Astrocyte of the spinal cord (primary cell): ENCODE data around the gene TTC7B.

Experiments
- DNase-seq: peaks from one replicate; pipeline ENCODE4 v3.0.0; 2011; ENCODE audit warnings: low read depth, low spot score
- H3K4me3 ChIP-seq: 2 replicates; pipeline ENCODE4 v1.5.1; 2011; ENCODE audit warnings: low read depth, mild to moderate bottlenecking, low read length, moderate library complexity
- in situ Hi-C: cut with HindIII; loops from 2 replicates; pipeline ENCODE4 v1.10.0; 2017; ENCODE audit warnings: low sequenced_read_pairs
- TF ChIP-seq, protein P1 (sequence below): IDR thresholded peaks from 2 replicates; pipeline ENCODE4 v1.5.1; 2012; ENCODE audit warnings: low read depth, mild to moderate bottlenecking, low read length, inconsistent platforms

Gene TTC7B

DNA sequence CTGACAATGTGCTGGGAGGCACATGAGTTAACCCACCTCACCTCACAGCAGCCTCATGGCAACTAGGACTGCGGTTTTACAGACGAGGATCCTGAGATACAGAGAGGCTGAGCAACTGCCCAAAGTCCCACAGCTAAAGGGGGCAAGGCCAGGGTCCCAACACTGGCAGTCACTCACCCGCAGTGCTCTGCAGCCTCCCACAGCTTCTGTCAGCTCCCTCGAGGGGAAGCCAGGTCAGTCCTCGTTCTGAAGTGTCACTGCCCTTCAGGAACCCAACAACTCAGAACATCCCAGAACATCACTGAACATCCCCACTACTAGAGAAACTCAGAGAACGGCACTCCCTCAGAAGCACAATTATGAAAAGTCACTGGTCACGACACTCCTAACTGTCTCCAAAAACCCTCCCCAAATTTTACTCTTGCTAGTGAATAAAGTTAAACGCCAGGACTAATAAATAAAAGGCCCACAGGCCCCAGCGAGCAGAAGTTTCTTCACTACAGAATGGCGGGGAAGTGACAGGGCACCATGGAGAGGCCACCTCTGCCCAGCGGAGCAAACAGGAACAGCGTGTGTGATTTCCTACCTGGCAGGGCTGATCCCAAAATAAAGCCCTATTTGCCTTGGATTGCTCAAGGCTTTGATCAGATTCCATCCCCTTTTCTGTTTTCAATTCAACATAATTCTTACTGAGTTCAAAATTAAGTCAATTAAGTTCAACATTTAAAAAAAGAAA is 75.1 kb downstream of the TTC7B start:
- TF ChIP-seq, protein P1, sequence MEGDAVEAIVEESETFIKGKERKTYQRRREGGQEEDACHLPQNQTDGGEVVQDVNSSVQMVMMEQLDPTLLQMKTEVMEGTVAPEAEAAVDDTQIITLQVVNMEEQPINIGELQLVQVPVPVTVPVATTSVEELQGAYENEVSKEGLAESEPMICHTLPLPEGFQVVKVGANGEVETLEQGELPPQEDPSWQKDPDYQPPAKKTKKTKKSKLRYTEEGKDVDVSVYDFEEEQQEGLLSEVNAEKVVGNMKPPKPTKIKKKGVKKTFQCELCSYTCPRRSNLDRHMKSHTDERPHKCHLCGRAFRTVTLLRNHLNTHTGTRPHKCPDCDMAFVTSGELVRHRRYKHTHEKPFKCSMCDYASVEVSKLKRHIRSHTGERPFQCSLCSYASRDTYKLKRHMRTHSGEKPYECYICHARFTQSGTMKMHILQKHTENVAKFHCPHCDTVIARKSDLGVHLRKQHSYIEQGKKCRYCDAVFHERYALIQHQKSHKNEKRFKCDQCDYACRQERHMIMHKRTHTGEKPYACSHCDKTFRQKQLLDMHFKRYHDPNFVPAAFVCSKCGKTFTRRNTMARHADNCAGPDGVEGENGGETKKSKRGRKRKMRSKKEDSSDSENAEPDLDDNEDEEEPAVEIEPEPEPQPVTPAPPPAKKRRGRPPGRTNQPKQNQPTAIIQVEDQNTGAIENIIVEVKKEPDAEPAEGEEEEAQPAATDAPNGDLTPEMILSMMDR, result no peak
- DNase-seq, result no peak
- no peak overlapping the region for H3K4me3 ChIP-seq
- in situ Hi-C loops, result no loop called here

DNA sequence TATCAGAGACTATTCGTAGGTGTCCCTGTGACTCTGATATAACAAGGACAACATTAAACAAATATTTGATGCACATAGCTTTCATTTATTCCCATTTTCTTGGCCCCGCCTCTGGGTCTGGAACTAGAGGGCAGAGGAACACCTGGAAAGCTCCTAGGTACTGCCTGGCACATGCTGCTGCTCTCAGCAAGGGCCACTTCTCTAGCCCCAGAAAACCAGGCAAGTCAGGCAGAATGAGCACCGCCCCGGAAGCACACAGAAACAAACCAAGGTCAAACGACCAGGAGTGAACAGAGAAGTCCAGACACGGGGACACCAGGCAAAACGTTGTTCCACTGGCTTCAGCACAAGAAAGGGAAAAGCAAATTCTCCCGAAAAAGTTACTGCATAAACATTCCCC is 76.1 kb downstream of the TTC7B start:
- in situ Hi-C loops, result no loop called here
- H3K4me3 ChIP-seq, result no peak overlapping the region
- TF ChIP-seq, protein P1, result no peak
- no peak for DNase-seq

DNA sequence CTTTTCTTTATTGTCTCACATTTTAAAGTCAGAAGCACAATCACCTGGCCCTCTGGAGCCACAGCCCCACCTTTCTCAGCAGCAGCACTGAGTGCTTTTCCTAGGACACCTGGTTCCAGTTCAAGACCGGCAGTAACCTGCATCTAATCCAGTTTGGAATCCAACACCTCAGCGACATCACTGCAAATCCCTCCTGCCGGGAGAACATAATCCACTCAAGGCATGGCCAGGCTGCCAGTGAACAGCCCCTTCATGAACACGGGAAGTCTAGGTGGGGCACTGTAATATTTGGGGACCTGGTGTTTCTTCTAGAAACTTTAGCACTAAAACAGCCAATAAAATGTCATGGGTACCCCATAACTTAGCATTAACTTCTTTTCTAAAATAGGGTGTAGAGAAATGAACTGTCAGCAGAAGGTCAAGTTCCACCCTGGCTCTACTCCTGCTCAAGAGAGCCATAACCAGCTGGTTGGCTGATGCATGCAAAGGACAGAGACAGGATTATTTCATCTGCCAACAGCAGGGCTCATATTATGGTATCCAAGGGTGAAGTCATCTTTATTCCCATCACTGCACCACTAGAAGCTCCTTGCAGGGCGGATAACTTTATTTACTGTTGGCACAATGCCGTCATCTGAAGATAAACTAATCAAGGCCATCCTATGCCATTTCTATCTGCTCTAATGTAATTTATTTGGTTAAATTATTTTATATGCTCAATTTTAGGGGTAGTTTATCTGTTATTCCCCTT is 76.7 kb downstream of the TTC7B start:
- no peak overlapping the region for H3K4me3 ChIP-seq
- no peak for DNase-seq
- TF ChIP-seq, protein P1, result no peak
- in situ Hi-C loops, result no loop called here

DNA sequence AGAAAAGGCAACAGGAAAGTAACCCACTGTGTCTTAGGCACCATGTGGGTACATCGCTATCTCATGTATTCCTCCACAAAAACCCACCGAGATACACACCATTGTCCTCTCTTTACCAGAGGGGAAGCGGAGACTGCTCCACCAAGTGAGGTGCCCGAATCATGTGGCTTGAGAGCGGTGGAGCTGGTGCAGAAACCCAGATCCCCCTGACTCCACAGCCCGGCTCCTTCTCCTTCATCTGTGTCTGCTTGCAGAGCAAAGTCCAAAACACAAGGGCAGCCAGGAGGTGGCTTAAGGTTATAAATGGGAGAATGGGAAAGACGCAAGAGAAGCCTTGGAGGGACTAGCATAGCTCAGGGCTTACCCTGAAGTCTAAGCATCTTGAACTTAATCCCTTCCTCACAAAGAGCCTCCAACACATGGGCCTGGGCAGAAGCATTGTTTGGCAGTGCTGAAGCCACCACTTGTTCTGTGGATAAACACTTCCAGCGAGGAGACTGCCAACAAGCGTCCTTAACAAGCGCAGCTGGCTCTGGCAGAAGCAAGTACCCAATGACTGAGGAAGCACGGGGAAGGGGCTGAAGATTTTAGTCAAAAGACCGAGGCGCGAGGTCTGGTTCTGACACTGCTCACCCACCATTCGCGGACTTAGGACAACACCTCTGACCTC is 83.0 kb downstream of the TTC7B start:
- TF ChIP-seq, protein P1, result no peak
- H3K4me3 ChIP-seq, result no peak overlapping the region
- no peak for DNase-seq
- in situ Hi-C loops, result no loop called here

DNA sequence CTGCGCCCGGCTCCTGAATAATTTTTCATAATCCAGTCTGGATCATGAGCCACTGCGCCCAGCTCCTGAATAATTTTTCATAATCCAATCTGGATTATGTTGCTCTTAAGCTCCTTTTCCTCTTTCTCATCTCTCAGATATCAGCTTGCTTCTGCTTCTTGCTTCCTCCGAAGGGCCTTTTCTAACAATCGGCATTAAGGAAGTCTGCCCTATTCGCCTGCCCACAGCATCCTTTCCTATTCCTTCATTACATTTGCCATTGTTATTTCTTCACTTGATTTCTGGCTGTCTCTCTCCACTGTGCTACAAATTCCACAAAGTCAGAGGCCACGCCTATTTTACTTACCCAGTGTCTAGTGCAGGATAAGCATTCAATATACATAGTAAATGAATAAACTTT is 83.5 kb downstream of the TTC7B start:
- no peak overlapping the region for H3K4me3 ChIP-seq
- in situ Hi-C loops, result no loop called here
- no peak for DNase-seq
- TF ChIP-seq, protein P1, result no peak

DNA sequence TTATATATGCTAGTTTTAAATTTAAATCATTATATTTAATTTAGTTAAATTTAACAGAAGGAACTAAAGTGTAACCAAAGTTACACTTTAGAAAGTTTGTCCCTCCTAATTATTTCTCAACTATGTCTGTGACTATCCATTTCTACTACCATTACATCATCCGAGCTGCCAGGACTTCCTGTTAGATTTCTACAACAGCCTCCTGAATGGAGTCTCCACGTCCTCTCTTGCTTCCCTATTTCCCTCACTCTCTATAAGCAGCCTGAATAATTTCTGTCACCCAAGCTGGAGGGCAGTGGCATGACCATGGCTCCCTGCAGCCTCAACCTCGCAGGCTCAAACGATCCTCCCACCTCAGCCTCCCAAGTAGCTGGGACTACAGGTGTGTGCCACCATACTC is 84.1 kb downstream of the TTC7B start:
- in situ Hi-C loops, result no loop called here
- no peak for DNase-seq

More for the DNA sequence above, 84.1 kb downstream of the TTC7B start:
- H3K4me3 ChIP-seq, result no peak overlapping the region
- TF ChIP-seq, protein P1, result no peak
